ENCODE data around the gene FAM13A.

The FAM13A gene

DNA sequence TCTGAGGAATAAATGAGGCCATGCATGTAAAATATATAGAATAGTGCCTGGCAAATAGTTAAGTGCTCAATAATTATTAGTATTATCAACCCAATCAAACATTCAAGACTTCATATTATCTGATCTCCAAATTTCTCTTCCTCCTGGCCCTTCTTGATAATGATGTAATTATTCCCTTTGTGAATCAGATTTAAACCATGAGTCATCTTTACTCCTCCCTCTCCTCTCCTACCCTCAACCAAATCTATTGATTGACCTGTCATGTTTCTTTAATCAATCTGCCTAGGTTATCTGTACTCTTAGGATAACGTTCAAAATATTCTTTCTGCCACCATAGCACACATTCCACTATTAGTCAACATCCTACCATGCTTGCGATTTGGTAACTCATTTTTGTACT lies 229.5 kb downstream of the FAM13A start:
- Histone ChIP-seq H3K4me1 (ENCODE audit: control insufficient read depth in 1 of 2, insufficient read depth in 1 of 2, low read depth in 1 of 2, low read length in 1 of 2) (peaks cover 9 to 13% of the 10 kb centered on the region in 2 experiments), H3K36me3 (no peaks in the 10 kb centered on the region), H3K27ac (no peak overlapping the region), H3K27me3 (no peaks in the 10 kb centered on the region), H3K9me3 (no peaks in the 10 kb centered on the region), H3K4me3 (ENCODE audit: low read depth in 1 of 2, low read length in 1 of 2) (no peak overlapping the region)
- TF ChIP-seq, protein P1, sequence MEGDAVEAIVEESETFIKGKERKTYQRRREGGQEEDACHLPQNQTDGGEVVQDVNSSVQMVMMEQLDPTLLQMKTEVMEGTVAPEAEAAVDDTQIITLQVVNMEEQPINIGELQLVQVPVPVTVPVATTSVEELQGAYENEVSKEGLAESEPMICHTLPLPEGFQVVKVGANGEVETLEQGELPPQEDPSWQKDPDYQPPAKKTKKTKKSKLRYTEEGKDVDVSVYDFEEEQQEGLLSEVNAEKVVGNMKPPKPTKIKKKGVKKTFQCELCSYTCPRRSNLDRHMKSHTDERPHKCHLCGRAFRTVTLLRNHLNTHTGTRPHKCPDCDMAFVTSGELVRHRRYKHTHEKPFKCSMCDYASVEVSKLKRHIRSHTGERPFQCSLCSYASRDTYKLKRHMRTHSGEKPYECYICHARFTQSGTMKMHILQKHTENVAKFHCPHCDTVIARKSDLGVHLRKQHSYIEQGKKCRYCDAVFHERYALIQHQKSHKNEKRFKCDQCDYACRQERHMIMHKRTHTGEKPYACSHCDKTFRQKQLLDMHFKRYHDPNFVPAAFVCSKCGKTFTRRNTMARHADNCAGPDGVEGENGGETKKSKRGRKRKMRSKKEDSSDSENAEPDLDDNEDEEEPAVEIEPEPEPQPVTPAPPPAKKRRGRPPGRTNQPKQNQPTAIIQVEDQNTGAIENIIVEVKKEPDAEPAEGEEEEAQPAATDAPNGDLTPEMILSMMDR (IDR thresholded peaks at IDR 0.05), result no peak

DNA sequence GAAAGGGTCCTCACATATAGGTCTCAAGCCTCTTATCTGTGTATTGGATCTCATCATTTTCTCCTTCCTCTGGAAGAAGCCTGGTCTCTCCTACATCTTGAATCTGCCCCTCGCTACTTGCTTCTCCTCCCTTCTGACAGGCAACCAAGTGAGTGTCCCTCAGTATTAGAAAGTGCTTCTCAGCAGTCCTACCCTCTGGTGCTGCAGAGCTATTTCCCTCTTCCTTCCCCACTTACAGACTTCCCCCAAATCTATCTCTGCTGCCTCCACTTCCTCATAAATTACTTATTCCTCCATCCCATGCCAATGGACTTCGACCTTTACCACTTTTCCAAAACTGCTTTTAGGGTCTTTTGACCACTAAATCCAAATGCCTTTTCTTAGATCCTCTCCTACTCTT lies 230.2 kb downstream of the FAM13A start:
- TF ChIP-seq, protein P1 (IDR thresholded peaks at IDR 0.05), result no peak
- H3K4me3 ChIP-seq (ENCODE audit: low read depth in 1 of 2, low read length in 1 of 2), result no peak overlapping the region
- peaks cover 14 to 16% of the 10 kb centered on the region in 2 experiments for H3K4me1 ChIP-seq (ENCODE audit: control insufficient read depth in 1 of 2, insufficient read depth in 1 of 2, low read depth in 1 of 2, low read length in 1 of 2)
- H3K36me3 ChIP-seq, result no peaks in the 10 kb centered on the region
- H3K27me3 ChIP-seq, result no peaks in the 10 kb centered on the region
- no peak overlapping the region for H3K27ac ChIP-seq
- H3K9me3 ChIP-seq, result no peaks in the 10 kb centered on the region

DNA sequence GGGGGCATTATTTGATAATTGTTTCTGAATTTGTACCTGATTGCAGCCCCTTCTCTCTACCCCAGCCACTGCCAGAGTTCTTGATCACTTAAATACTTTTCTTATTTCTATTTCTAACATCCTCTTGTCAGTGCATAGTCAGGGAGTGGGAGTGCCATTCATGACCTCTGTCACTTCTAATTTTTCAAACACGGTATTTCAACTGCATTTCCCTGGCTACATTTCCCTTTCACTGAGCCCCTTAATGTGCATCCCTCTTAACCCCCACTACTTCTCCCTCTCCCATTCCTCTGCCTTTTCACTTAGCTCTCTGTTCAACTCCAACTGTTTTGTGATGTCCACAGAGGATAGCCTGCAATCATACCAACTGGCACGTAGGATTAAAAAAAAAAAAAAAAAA lies 231.1 kb downstream of the FAM13A start:
- no peaks in the 10 kb centered on the region for H3K36me3 ChIP-seq
- H3K4me1 ChIP-seq (ENCODE audit: control insufficient read depth in 1 of 2, insufficient read depth in 1 of 2, low read depth in 1 of 2, low read length in 1 of 2), result peaks cover 14 to 16% of the 10 kb centered on the region in 2 experiments
- H3K27me3 ChIP-seq, result no peaks in the 10 kb centered on the region
- H3K4me3 ChIP-seq (ENCODE audit: low read depth in 1 of 2, low read length in 1 of 2), result no peak overlapping the region
- TF ChIP-seq, protein P1 (IDR thresholded peaks at IDR 0.05), result no peak
- H3K27ac ChIP-seq, result no peak overlapping the region
- no peaks in the 10 kb centered on the region for H3K9me3 ChIP-seq

DNA sequence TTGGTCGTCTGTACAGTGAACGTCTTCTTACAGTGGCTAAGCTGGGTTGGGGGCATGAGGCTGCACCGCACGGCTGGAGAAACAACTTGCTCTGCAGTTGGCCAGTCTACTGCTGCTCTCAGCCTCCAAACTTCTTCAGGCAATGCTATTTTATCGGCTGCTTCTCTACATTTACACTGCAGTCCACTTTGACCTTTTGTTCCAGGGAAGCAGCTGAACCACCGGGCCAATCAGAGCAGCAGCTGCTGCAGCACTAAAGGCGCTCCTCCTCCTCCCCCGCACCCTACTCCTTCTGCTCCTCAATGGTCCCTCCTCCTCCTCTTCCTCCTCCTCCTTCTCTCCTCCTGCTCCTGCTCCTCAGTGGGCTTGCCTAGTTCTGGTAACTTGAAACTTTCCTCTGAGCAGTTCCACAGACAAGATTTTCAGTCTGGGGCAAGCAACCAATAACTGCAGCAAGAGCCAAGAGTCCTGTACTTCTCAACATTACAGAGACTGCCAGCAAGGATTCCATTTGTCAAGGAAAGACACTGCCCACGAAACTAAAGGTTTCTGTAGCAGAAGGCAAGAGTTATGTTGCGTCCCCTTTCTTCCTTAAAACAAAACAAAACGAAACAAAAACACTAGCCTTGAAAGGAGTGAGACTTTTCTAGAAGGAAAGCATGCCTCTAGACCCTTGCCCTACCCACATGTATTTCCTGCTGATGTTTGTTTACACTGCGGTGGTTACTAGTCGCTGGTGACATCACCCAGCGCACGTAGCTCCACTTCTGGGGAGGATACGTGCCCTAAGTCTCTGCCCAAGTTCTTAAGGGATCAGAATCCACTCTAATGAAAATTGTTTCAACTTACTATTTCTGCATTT lies 233.7 kb downstream of the FAM13A start:
- H3K4me1 ChIP-seq (ENCODE audit: control insufficient read depth in 1 of 2, insufficient read depth in 1 of 2, low read depth in 1 of 2, low read length in 1 of 2), result peaks cover 14 to 16% of the 10 kb centered on the region in 2 experiments
- H3K4me3 ChIP-seq (ENCODE audit: low read depth in 1 of 2, low read length in 1 of 2), result peak overlapping the region; percentile 55 to 81
- no peaks in the 10 kb centered on the region for H3K9me3 ChIP-seq
- no peaks in the 10 kb centered on the region for H3K36me3 ChIP-seq
- peak overlapping the region; percentile 83 for H3K27ac ChIP-seq
- TF ChIP-seq, protein P1 (IDR thresholded peaks at IDR 0.05), result no peak
- H3K27me3 ChIP-seq, result no peaks in the 10 kb centered on the region

DNA sequence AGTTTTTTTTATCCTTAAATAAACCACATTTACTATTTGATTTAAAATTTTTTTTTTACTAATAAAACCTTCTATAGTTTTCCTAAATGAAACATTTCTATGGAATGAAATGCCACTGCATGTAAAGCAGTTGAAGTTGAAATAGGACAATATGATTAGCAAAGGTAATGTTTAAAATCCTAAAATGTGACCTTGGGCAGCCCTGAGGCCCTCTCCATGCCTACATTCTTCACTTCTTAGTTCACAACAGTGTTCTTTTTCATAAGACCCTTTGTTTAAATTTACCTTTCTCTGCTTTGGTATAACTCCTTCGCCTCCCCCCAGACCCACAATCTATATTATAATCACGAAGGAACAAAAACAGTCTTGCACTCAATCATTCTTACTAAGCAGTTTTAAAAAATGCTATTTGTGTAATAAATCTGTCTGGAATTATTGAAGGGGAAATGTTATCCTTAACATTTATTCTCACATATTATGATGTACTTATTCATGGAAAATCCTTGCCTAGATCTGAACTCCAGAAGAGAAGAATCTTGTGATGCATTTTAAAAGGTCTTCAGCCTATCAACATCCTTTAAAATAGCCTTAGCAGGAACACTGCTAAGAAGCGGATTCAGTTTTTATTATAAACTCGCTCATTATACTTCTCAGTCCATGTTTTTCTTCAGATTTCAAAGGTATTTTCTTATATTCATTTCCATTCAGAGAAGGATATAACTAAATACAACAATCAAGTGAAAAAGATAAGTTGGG lies 234.8 kb downstream of the FAM13A start:
- H3K27me3 ChIP-seq, result no peaks in the 10 kb centered on the region
- TF ChIP-seq, protein P1 (IDR thresholded peaks at IDR 0.05), result no peak
- peaks cover 14 to 16% of the 10 kb centered on the region in 2 experiments for H3K4me1 ChIP-seq (ENCODE audit: control insufficient read depth in 1 of 2, insufficient read depth in 1 of 2, low read depth in 1 of 2, low read length in 1 of 2)
- H3K9me3 ChIP-seq, result no peaks in the 10 kb centered on the region
- H3K4me3 ChIP-seq (ENCODE audit: low read depth in 1 of 2, low read length in 1 of 2), result peak overlapping the region; percentile 55 to 81
- no peaks in the 10 kb centered on the region for H3K36me3 ChIP-seq
- H3K27ac ChIP-seq, result no peak overlapping the region

All from neutrophil (primary cell).